ENCODE results near the gene CDHR1.

CDHR1 gene

GRCh38 chr10:84185526-84186175 lies 8.7 kb upstream of the CDHR1 start:
- DNase-seq (ENCODE audit: extremely low read depth, insufficient read length), result no peak
- TF ChIP-seq CTCF (IDR thresholded peaks at IDR 0.05; ENCODE audit: insufficient read depth, low read length, poor library complexity, severe bottlenecking), result no peak

GRCh38 chr10:84188815-84189214 lies 5.5 kb upstream of the CDHR1 start:
- Histone ChIP-seq H3K36me3 (ENCODE audit: control insufficient read depth, insufficient read depth, low read length) (no peaks in the 10 kb centered on the region), H3K27me3 (replicated peaks; ENCODE audit: control insufficient read depth, insufficient read depth, low read length) (peaks cover 2% of the 10 kb centered on the region), H3K4me3 (replicated peaks; ENCODE audit: low read depth, low read length) (no peak overlapping the region)
- DNase-seq (ENCODE audit: extremely low read depth, insufficient read length), result no peak
- TF ChIP-seq CTCF (IDR thresholded peaks at IDR 0.05; ENCODE audit: insufficient read depth, low read length, poor library complexity, severe bottlenecking), result no peak

More at GRCh38 chr10:84185526-84186175, 8.7 kb upstream of the CDHR1 start:
- Histone ChIP-seq H3K4me3 (replicated peaks; ENCODE audit: low read depth, low read length) (no peak overlapping the region), H3K36me3 (ENCODE audit: control insufficient read depth, insufficient read depth, low read length) (no peaks in the 10 kb centered on the region), H3K27me3 (replicated peaks; ENCODE audit: control insufficient read depth, insufficient read depth, low read length) (no peaks in the 10 kb centered on the region)

- Histone ChIP-seq H3K4me3 (replicated peaks; ENCODE audit: low read depth, low read length) (no peak overlapping the region), H3K36me3 (ENCODE audit: control insufficient read depth, insufficient read depth, low read length) (no peaks in the 10 kb centered on the region), H3K27me3 (replicated peaks; ENCODE audit: control insufficient read depth, insufficient read depth, low read length) (peaks cover 11% of the 10 kb centered on the region)
- TF ChIP-seq CTCF (IDR thresholded peaks at IDR 0.05; ENCODE audit: insufficient read depth, low read length, poor library complexity, severe bottlenecking), result no peak
- DNase-seq (ENCODE audit: extremely low read depth, insufficient read length), result no peak
These were observed 3.7 kb upstream of the CDHR1 start for GRCh38 chr10:84190621-84191020.

GRCh38 chr10:84191106-84191505 lies 3.2 kb upstream of the CDHR1 start:
- no peak for TF ChIP-seq CTCF (IDR thresholded peaks at IDR 0.05; ENCODE audit: insufficient read depth, low read length, poor library complexity, severe bottlenecking)
- Histone ChIP-seq H3K27me3 (replicated peaks; ENCODE audit: control insufficient read depth, insufficient read depth, low read length) (peaks cover 13% of the 10 kb centered on the region), H3K36me3 (ENCODE audit: control insufficient read depth, insufficient read depth, low read length) (no peaks in the 10 kb centered on the region), H3K4me3 (replicated peaks; ENCODE audit: low read depth, low read length) (no peak overlapping the region)
- DNase-seq (ENCODE audit: extremely low read depth, insufficient read length), result no peak

GRCh38 chr10:84193327-84193726 lies 1.0 kb upstream of the CDHR1 start:
- no peaks in the 10 kb centered on the region for H3K36me3 ChIP-seq (ENCODE audit: control insufficient read depth, insufficient read depth, low read length)
- no peak for DNase-seq (ENCODE audit: extremely low read depth, insufficient read length)
- no peak overlapping the region for H3K4me3 ChIP-seq (replicated peaks; ENCODE audit: low read depth, low read length)
- H3K27me3 ChIP-seq (replicated peaks; ENCODE audit: control insufficient read depth, insufficient read depth, low read length), result peaks cover 15% of the 10 kb centered on the region
- TF ChIP-seq CTCF (IDR thresholded peaks at IDR 0.05; ENCODE audit: insufficient read depth, low read length, poor library complexity, severe bottlenecking), result no peak

Data from GM06990 (cell line).